HG03378 (cell line): ENCODE results near the gene PODXL2.

Experiments used
- ATAC-seq: cut with Tn5 transposase; IDR thresholded peaks from one replicate; pipeline ENCODE4 v1.9.1; 2021; ENCODE audit warnings: mild to moderate bottlenecking, moderate library complexity; ENCODE audit not compliant: unreplicated experiment

PODXL2 gene

GRCh38 chr3:127629467-127630403 is 750 bp downstream of the PODXL2 start:
- ATAC-seq, result no peak

GRCh38 chr3:127630811-127631714 is 2.1 kb downstream of the PODXL2 start:
- no peak for ATAC-seq

- ATAC-seq, result no peak
Measured at GRCh38 chr3:127632035-127632820, 3.2 kb downstream of the PODXL2 start.

- no peak for ATAC-seq
Measured at GRCh38 chr3:127634653-127635052, 5.7 kb downstream of the PODXL2 start.

- ATAC-seq, result no peak
Measured at GRCh38 chr3:127637546-127637945, 8.6 kb downstream of the PODXL2 start.

- no peak for ATAC-seq
Measured at GRCh38 chr3:127637971-127638370, 9.0 kb downstream of the PODXL2 start.

GRCh38 chr3:127639173-127640041 is 10.4 kb downstream of the PODXL2 start:
- ATAC-seq, result no peak

- ATAC-seq, result no peak
Measured at GRCh38 chr3:127640042-127640355, 11.0 kb downstream of the PODXL2 start.

- ATAC-seq, result no peak
Measured at GRCh38 chr3:127644641-127645370, 15.8 kb downstream of the PODXL2 start.

GRCh38 chr3:127645371-127646015 is 16.5 kb downstream of the PODXL2 start:
- no peak for ATAC-seq

GRCh38 chr3:127646501-127647046 is 17.6 kb downstream of the PODXL2 start:
- no peak for ATAC-seq

- no peak for ATAC-seq
Measured at GRCh38 chr3:127647166-127647844, 18.3 kb downstream of the PODXL2 start.

- no peak for ATAC-seq
Measured at GRCh38 chr3:127647845-127648204, 18.8 kb downstream of the PODXL2 start.

GRCh38 chr3:127650236-127650635 is 21.3 kb downstream of the PODXL2 start:
- ATAC-seq, result no peak

- no peak for ATAC-seq
Measured at GRCh38 chr3:127651516-127652172, 22.7 kb downstream of the PODXL2 start.

- ATAC-seq, result no peak
Measured at GRCh38 chr3:127652246-127652995, 23.4 kb downstream of the PODXL2 start.

- no peak for ATAC-seq
Measured at GRCh38 chr3:127654374-127654773, 25.4 kb downstream of the PODXL2 start.
